ENCODE measurements around the gene VGLL3.

- TF ChIP-seq ARNTL (CRISPR knock-in tag; IDR thresholded peaks at IDR 0.05; ENCODE audit: borderline replicate concordance, low read depth) (no peak), OSR1 (CRISPR knock-in tag; IDR thresholded peaks at IDR 0.05) (no peak)
- TF ChIP-seq, protein P1, sequence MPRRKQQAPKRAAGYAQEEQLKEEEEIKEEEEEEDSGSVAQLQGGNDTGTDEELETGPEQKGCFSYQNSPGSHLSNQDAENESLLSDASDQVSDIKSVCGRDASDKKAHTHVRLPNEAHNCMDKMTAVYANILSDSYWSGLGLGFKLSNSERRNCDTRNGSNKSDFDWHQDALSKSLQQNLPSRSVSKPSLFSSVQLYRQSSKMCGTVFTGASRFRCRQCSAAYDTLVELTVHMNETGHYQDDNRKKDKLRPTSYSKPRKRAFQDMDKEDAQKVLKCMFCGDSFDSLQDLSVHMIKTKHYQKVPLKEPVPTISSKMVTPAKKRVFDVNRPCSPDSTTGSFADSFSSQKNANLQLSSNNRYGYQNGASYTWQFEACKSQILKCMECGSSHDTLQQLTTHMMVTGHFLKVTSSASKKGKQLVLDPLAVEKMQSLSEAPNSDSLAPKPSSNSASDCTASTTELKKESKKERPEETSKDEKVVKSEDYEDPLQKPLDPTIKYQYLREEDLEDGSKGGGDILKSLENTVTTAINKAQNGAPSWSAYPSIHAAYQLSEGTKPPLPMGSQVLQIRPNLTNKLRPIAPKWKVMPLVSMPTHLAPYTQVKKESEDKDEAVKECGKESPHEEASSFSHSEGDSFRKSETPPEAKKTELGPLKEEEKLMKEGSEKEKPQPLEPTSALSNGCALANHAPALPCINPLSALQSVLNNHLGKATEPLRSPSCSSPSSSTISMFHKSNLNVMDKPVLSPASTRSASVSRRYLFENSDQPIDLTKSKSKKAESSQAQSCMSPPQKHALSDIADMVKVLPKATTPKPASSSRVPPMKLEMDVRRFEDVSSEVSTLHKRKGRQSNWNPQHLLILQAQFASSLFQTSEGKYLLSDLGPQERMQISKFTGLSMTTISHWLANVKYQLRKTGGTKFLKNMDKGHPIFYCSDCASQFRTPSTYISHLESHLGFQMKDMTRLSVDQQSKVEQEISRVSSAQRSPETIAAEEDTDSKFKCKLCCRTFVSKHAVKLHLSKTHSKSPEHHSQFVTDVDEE (CRISPR knock-in tag; IDR thresholded peaks at IDR 0.05), result no peak
Observed at GRCh38 chr3:86993704-86994103, 2.8 kb upstream of the VGLL3 start.
